Sigmoid colon (tissue), 7 donors: ENCODE results near the gene BRSK2. TPM values are rescaled to one million over a fixed set of nuclear protein-coding genes. Genes with fewer than 3 reads are reported as not detected.
"Not testable (repeated sequence)": the region's sequence is repeated elsewhere in the genome, so short reads cannot be mapped to it uniquely, and the experiment has no call there.

ENCODE experiments used
- DNase-seq: peaks from one replicate; pipeline ENCODE4 v3.0.0-alpha.2; 2019
- H3K27ac ChIP-seq, 4 donors: fragments of 200-600 bp; sonication (generic); one replicate each; pipeline ENCODE4 v1.5.1; 2016 to 2019; ENCODE audit warnings: mild to moderate bottlenecking in 1 of 4
- H3K27me3 ChIP-seq, 3 donors: fragments of 200-600 bp; sonication (generic); one replicate each; pipeline ENCODE4 v1.5.1; 2019; ENCODE audit warnings: mild to moderate bottlenecking in 1 of 3
- H3K36me3 ChIP-seq, 4 donors: fragments of 200-600 bp; sonication (generic); one replicate each; pipeline ENCODE4 v1.5.1; 2016 to 2019
- H3K4me1 ChIP-seq, 4 donors: fragments of 200-600 bp; sonication (generic); one replicate each; pipeline ENCODE4 v1.5.1; 2017 to 2019
- H3K4me3 ChIP-seq, 4 donors: fragments of 200-600 bp; sonication (generic); one replicate each; pipeline ENCODE4 v1.5.1; 2017 to 2019; ENCODE audit warnings: mild to moderate bottlenecking in 2 of 4, moderate library complexity in 1 of 4
- H3K9me3 ChIP-seq, 4 donors: fragments of 200-600 bp in 3 of 4; sonication (generic) in 3 of 4; one replicate each; pipeline versions ENCODE4 v1.5.1 to v1.6.1; 2013 to 2019
- EP300 ChIP-seq, 4 donors: sonication (generic); formaldehyde crosslinking; IDR thresholded peaks; one replicate each; pipeline ENCODE4 v1.6.1; 2017; ENCODE audit warnings: antibody characterized with exemption in 4 of 4
- POLR2A ChIP-seq, 2 donors: fragments of 450-650 bp; IDR thresholded peaks; one replicate each; pipeline ENCODE4 v1.6.1; 2016; ENCODE audit warnings: antibody characterized with exemption in 2 of 2, mild to moderate bottlenecking in 2 of 2, moderate library complexity in 2 of 2
- POLR2AphosphoS5 ChIP-seq, 4 donors: sonication (generic); formaldehyde crosslinking; IDR thresholded peaks; one replicate each; pipeline ENCODE4 v1.6.1; 2017; ENCODE audit warnings: antibody characterized with exemption in 4 of 4
- WGBS, 2 donors: extraction: QIAGEN DNeasy Blood & Tissue Kit; methylation state at CpG; one replicate each; pipeline ENCODE4 v1.1.7; 2013; 5-methylcytosine and 5-hydroxymethylcytosine counted together
- intact Hi-C: fragments of 100-400 bp; cut with DNase I; formaldehyde crosslinking; loops from one replicate; pipeline ENCODE4 v1.15.1; 2023
- polyA plus RNA-seq, 3 donors: library from polyadenylated mRNA; stranded (reverse); fragments of 200-250 nt; gene quantifications; one replicate each; pipeline ENCODE4 v1.2.3, GENCODE V29; 2013
- total RNA-seq, 4 donors: library from RNA; depleted of rRNA; stranded (reverse); fragments of >200 nt; gene quantifications; one replicate each; pipeline ENCODE4 v1.1.0, GENCODE V29; 2016
- TF ChIP-seq, protein P1 (sequence below), 4 experiments: fragments of 450-650 bp in 3 of 4; fragments of 200-600 bp in 1 of 4; IDR thresholded peaks; one replicate each; pipeline ENCODE4 v1.5.1; 2016 to 2019; ENCODE audit warnings: antibody characterized with exemption in 4 of 4, mild to moderate bottlenecking in 3 of 4, moderate library complexity in 2 of 4
- donor health status: healthy with polysubstance abuse.
- donor health status: Bipolar disorder and iron deficiency.
- donor health status: healthy.

The BRSK2 gene
- total and polyA plus RNA-seq, 7 donors: 1.7 to 3.2 (median 1.9) TPM; not detected in 2

DNA sequence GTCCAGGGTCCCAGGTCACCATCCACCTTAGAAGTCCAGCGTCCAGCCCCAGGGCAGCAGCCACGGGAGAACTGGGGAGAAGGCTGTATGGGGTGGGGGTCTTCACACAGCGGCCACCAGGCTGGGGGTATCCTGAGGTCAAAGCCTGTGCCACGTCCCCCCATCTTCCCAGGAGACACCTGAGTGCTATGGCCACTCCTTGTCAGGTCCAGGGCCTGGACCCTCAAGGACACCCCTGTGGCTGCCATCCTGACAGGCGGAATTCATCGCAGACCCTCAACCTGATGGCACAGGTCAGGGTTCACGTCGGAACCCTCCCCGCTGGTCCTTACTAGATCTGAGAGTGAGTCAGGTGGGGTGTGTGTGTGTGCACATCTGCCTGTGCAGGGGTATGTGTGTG lies 18.6 kb downstream of the BRSK2 start:
- no peak for TF ChIP-seq POLR2A (IDR thresholded peaks at IDR 0.05)
- no peak for TF ChIP-seq POLR2AphosphoS5 (IDR thresholded peaks at IDR 0.05)
- TF ChIP-seq, protein P1, sequence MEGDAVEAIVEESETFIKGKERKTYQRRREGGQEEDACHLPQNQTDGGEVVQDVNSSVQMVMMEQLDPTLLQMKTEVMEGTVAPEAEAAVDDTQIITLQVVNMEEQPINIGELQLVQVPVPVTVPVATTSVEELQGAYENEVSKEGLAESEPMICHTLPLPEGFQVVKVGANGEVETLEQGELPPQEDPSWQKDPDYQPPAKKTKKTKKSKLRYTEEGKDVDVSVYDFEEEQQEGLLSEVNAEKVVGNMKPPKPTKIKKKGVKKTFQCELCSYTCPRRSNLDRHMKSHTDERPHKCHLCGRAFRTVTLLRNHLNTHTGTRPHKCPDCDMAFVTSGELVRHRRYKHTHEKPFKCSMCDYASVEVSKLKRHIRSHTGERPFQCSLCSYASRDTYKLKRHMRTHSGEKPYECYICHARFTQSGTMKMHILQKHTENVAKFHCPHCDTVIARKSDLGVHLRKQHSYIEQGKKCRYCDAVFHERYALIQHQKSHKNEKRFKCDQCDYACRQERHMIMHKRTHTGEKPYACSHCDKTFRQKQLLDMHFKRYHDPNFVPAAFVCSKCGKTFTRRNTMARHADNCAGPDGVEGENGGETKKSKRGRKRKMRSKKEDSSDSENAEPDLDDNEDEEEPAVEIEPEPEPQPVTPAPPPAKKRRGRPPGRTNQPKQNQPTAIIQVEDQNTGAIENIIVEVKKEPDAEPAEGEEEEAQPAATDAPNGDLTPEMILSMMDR (IDR thresholded peaks at IDR 0.05): no peak
- TF ChIP-seq EP300 (IDR thresholded peaks at IDR 0.05): no peak
- Histone ChIP-seq H3K4me1 (no peaks in the 10 kb centered on the region), H3K9me3 (no peaks in the 10 kb centered on the region), H3K4me3 (no peak overlapping the region), H3K36me3 (no peaks in the 10 kb centered on the region), H3K27ac (no peak overlapping the region), H3K27me3 (peaks cover 0 to 19% (median 18%) of the 10 kb centered on the region in 3 donors)
- 61 to 83% methylated on average over 9 of the region's 9 CpGs for WGBS, 2 donors
- intact Hi-C loops: no loop called here
- DNase-seq: no peak

DNA sequence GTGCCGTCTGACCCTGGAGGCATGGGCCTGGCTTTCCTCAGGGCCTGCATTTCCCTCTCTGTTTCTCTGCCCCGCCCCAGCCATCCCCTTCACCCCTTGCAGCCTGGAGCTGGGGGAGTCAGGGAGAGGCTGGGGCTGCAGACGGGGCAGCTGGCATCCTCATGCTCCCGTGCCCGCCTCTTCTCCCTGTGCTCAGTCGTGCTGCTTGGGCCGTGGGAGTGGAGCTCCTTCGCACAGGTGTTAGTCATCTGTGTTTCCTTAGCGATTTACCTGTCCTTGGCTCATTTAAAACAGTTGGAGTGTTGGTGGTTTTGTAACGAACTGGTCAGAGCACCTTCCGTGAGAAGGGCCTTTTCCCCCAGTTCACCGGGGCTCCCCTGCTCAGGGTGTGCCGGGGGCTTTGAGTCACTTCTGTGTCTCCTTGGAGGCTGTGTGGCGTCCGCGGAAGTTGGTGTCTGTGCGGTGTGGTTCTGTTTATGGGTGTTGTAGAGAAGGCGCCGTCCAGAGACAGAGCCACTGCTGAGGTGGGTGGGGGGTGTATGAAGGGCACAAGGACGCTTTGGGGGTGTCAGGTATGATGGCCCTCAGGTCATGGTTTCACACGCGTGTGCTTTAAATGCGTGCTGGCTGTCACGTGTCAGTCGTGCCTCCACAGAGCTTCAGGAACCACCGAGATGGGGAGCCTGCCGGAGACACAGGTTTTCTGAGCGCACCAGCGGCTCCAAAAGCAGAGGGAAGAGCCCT lies 19.5 kb downstream of the BRSK2 start:
- TF ChIP-seq EP300 (IDR thresholded peaks at IDR 0.05) (no peak), POLR2AphosphoS5 (IDR thresholded peaks at IDR 0.05) (no peak), POLR2A (IDR thresholded peaks at IDR 0.05) (no peak)
- TF ChIP-seq, protein P1 (IDR thresholded peaks at IDR 0.05): no peak
- peaks cover 0 to 17% (median 15%) of the 10 kb centered on the region in 3 donors for H3K27me3 ChIP-seq
- no peak for DNase-seq
- H3K9me3 ChIP-seq: no peaks in the 10 kb centered on the region
- no peaks in the 10 kb centered on the region for H3K36me3 ChIP-seq
- intact Hi-C loops: no loop called here
- H3K4me3 ChIP-seq: no peak overlapping the region
- WGBS, 2 donors: 58 to 79% methylated on average over 29 of the region's 29 CpGs
- H3K27ac ChIP-seq: no peak overlapping the region
- no peaks in the 10 kb centered on the region for H3K4me1 ChIP-seq

DNA sequence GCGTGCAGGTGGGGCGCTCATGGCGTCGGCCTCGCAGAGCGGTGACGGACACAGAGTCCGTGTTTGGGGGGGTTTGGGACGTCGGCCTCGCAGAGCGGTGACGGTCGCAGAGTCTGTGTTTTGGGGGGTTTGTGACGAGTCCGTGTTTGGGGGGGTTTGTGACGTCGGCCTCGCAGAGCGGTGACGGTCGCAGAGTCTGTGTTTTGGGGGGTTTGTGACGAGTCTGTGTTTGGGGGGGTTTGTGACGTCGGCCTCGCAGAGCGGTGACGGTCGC lies 20.1 kb downstream of the BRSK2 start:
- 90 to 92% methylated on average over 29 of the region's 29 CpGs for WGBS, 2 donors
- DNase-seq, H3K4me1 ChIP-seq, H3K36me3 ChIP-seq, H3K27ac ChIP-seq, H3K4me3 ChIP-seq, intact Hi-C loops, H3K9me3 ChIP-seq: not testable (repeated sequence)
- peaks cover 0 to 15% (median 15%) of the 10 kb centered on the region in 3 donors for H3K27me3 ChIP-seq

DNA sequence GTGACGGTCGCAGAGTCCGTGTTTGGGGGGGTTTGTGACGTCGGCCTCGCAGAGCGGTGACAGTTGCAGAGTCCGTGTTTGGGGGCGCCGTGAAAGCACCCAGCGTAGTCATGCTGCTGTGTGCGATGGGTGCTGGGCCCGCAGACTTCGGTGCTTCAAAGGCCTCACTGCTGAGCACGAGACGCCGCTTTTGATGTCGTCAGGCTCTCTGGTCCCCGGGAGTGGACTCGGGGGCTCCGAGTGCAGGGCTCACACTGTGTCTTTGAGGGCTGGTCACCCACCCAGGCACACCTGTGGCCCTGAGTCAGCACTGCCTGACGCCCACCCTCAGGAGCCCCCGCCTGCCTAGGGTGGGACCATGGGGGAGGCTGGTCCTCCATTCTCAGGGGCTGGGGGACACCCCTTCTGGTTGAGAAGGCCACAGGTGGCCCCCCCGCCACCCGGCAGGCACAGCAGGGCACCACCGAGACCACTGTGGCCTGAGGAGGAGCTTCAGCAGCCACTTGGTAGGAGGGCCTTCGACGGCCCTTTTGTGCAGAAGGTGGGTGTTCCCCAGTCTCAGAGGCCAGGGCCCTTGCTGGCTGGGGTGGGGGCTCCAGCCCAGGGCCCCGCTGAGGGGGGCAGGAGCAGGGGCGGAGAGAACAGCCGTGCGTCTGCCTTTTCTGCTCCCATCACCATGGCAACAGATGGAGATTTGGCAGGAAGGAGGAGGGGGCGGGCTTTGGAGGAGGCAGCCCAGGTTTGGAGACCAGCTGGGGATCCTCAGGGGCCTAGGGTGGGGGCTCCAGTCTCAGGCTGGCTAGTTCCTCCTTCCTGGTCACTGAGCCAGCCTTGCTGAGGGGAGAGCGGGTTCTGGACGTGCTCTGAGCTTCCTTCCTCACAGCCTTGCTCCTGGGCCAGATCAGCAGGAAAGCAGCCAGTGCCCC lies 20.9 kb downstream of the BRSK2 start:
- WGBS, 2 donors: 69 to 71% methylated on average over 35 of the region's 35 CpGs
- intact Hi-C loops: no loop called here
- H3K4me1 ChIP-seq: no peaks in the 10 kb centered on the region
- H3K4me3 ChIP-seq: no peak overlapping the region
- no peaks in the 10 kb centered on the region for H3K9me3 ChIP-seq
- no peak overlapping the region for H3K27ac ChIP-seq
- no peak for DNase-seq
- peaks cover 0 to 15% (median 15%) of the 10 kb centered on the region in 3 donors for H3K27me3 ChIP-seq
- no peaks in the 10 kb centered on the region for H3K36me3 ChIP-seq
- TF ChIP-seq POLR2A (IDR thresholded peaks at IDR 0.05): no peak
- TF ChIP-seq EP300 (IDR thresholded peaks at IDR 0.05): no peak
- TF ChIP-seq, protein P1 (IDR thresholded peaks at IDR 0.05): no peak
- TF ChIP-seq POLR2AphosphoS5 (IDR thresholded peaks at IDR 0.05): no peak

DNA sequence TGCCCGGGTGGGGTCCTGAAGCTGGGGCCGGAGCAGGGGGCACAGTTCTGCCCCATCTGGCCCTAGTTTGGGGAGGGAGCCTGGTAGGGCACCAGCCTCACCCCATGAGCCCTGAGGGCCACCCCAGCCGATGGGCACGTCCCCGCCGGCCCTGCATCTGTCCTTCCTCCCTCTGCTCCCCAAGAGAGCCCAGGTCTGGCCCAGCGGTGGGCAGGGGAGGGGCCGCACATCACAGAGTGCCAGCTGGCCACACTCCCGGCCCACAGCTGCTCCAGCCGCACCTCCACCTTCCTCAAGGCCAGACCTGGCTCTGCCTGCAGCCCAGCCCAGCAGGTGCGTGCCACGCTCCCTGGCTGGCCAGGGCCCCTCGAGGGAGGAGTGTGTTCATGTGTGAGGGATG lies 21.6 kb downstream of the BRSK2 start:
- no peak for DNase-seq
- TF ChIP-seq EP300 (IDR thresholded peaks at IDR 0.05) (no peak), POLR2A (IDR thresholded peaks at IDR 0.05) (no peak), POLR2AphosphoS5 (IDR thresholded peaks at IDR 0.05) (no peak)
- TF ChIP-seq, protein P1 (IDR thresholded peaks at IDR 0.05): no peak
- Histone ChIP-seq H3K4me3 (no peak overlapping the region), H3K27ac (no peak overlapping the region), H3K27me3 (peaks cover 0 to 15% (median 15%) of the 10 kb centered on the region in 3 donors), H3K4me1 (no peaks in the 10 kb centered on the region), H3K9me3 (no peaks in the 10 kb centered on the region), H3K36me3 (no peaks in the 10 kb centered on the region)
- intact Hi-C loops: no loop called here
- WGBS, 2 donors: 19 to 60% methylated on average over 13 of the region's 13 CpGs

DNA sequence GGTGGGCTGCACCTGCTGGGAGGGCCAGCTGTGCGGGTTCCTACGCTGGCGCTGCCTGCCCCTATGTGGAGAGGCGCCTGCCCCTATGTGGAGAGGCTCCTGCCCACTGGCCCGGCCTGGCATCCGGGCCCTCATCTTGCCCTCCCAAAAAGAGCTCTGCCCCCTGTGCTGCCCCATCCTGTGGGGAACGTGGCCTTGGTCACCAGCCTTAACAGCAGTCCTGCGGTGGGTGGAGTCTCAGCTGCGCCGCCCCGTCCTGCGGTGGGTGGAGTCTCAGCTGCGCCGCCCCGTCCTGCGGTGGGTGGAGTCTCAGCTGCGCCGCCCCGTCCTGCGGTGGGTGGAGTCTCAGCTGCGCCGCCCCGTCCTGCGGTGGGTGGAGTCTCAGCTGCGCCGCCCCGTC lies 22.0 kb downstream of the BRSK2 start:
- H3K27ac ChIP-seq, H3K4me1 ChIP-seq, H3K9me3 ChIP-seq, H3K36me3 ChIP-seq, intact Hi-C loops, DNase-seq, H3K4me3 ChIP-seq: not testable (repeated sequence)
- peaks cover 0 to 15% (median 15%) of the 10 kb centered on the region in 3 donors for H3K27me3 ChIP-seq
- 81 to 94% methylated on average over 15 to 16 of the region's 27 CpGs for WGBS, 2 donors
